Liver (tissue), 9 donors: Measurements from ENCODE around the gene ZMYND12. TPM values are rescaled to one million over a fixed set of nuclear protein-coding genes. Genes with fewer than 3 reads are reported as not detected.

Experiments used
- DNase-seq: peaks from one replicate; pipeline ENCODE4 v3.0.0-alpha.2; 2017; ENCODE audit warnings: low spot score
- H3K27ac ChIP-seq, 2 donors: one replicate each; pipeline ENCODE4 v1.7.0; 2013; ENCODE audit warnings: inconsistent platforms in 2 of 2, low read length in 2 of 2, control low read depth in 1 of 2, low read depth in 1 of 2, mild to moderate bottlenecking in 1 of 2
- H3K27me3 ChIP-seq, 4 donors: one replicate each; pipeline versions ENCODE4 v1.6.1 to v1.7.0; 2013; ENCODE audit warnings: low read length in 3 of 4, inconsistent platforms in 1 of 4, mild to moderate bottlenecking in 1 of 4, moderate library complexity in 1 of 4; ENCODE audit not compliant: control insufficient read depth in 4 of 4, insufficient read depth in 4 of 4
- H3K36me3 ChIP-seq, 4 donors: one replicate each; pipeline versions ENCODE4 v1.6.1 to v1.7.0; 2013; ENCODE audit warnings: low read length in 3 of 4, mild to moderate bottlenecking in 3 of 4, low read depth in 1 of 4, moderate library complexity in 1 of 4; ENCODE audit not compliant: control insufficient read depth in 4 of 4, insufficient read depth in 3 of 4
- H3K4me1 ChIP-seq, 4 donors: one replicate each; pipeline versions ENCODE4 v1.6.1 to v1.7.0; 2013; ENCODE audit warnings: low read length in 3 of 4, mild to moderate bottlenecking in 3 of 4, moderate library complexity in 1 of 4; ENCODE audit not compliant: control insufficient read depth in 4 of 4, insufficient read depth in 4 of 4
- H3K4me3 ChIP-seq, 3 donors: one replicate each; pipeline versions ENCODE4 v1.6.1 to v1.7.0; 2013; ENCODE audit warnings: low read length in 3 of 3, control low read depth in 1 of 3, low read depth in 1 of 3, mild to moderate bottlenecking in 1 of 3
- H3K9ac ChIP-seq, 2 donors: one replicate each; pipeline ENCODE4 v1.7.0; 2013; ENCODE audit warnings: low read length in 2 of 2, mild to moderate bottlenecking in 2 of 2, moderate library complexity in 2 of 2, control low read depth in 1 of 2, low read depth in 1 of 2
- H3K9me3 ChIP-seq, 4 donors: one replicate each; pipeline versions ENCODE4 v1.6.1 to v1.7.0; 2013; ENCODE audit warnings: low read length in 3 of 4; ENCODE audit not compliant: control insufficient read depth in 4 of 4
- EGR1 ChIP-seq, 2 donors: IDR thresholded peaks; 2 replicates each; pipeline ENCODE4 v1.6.1; 2016 to 2018; ENCODE audit warnings: antibody characterized with exemption in 2 of 2, low read depth in 2 of 2
- FOXA1 ChIP-seq: IDR thresholded peaks from 2 replicates; pipeline ENCODE4 v1.6.1; 2016; ENCODE audit warnings: antibody characterized with exemption
- FOXA2 ChIP-seq: IDR thresholded peaks from 2 replicates; pipeline ENCODE4 v1.6.1; 2016; ENCODE audit warnings: antibody characterized with exemption
- GABPA ChIP-seq, 2 donors: IDR thresholded peaks in 1 of 2; conservative IDR thresholded peaks in 1 of 2; 2 replicates each; pipeline ENCODE4 v1.6.1; 2016; ENCODE audit warnings: antibody characterized with exemption in 2 of 2, mild to moderate bottlenecking in 1 of 2, moderate library complexity in 1 of 2
- HNF4A ChIP-seq, 2 donors: conservative IDR thresholded peaks; 2 replicates each; pipeline ENCODE4 v1.6.1; 2016; ENCODE audit warnings: antibody characterized with exemption in 2 of 2, mild to moderate bottlenecking in 2 of 2
- HNF4G ChIP-seq: IDR thresholded peaks from 2 replicates; pipeline ENCODE4 v1.6.1; 2016; ENCODE audit warnings: antibody characterized with exemption
- JUND ChIP-seq, 2 donors: IDR thresholded peaks; 2 replicates each; pipeline ENCODE4 v1.6.1; 2016; ENCODE audit warnings: antibody characterized with exemption in 2 of 2
- NR2F2 ChIP-seq: IDR thresholded peaks from 2 replicates; pipeline ENCODE4 v1.6.1; 2016; ENCODE audit warnings: antibody characterized with exemption
- RAD21 ChIP-seq, 2 donors: IDR thresholded peaks; 2 replicates each; pipeline ENCODE4 v1.6.1; 2016; ENCODE audit warnings: antibody characterized with exemption in 2 of 2, mild to moderate bottlenecking in 2 of 2
- RXRA ChIP-seq, 2 donors: IDR thresholded peaks; 2 replicates each; pipeline ENCODE4 v1.6.1; 2017 to 2018; ENCODE audit warnings: antibody characterized with exemption in 2 of 2, mild to moderate bottlenecking in 1 of 2
- SP1 ChIP-seq: IDR thresholded peaks from 2 replicates; pipeline ENCODE4 v1.6.1; 2018; ENCODE audit warnings: antibody characterized with exemption, mild to moderate bottlenecking
- TAF1 ChIP-seq: conservative IDR thresholded peaks from 2 replicates; pipeline ENCODE4 v1.6.1; 2016; ENCODE audit warnings: antibody characterized with exemption, mild to moderate bottlenecking
- YY1 ChIP-seq: IDR thresholded peaks from 2 replicates; pipeline ENCODE4 v1.6.1; 2016; ENCODE audit warnings: antibody characterized with exemption, mild to moderate bottlenecking
- WGBS: extraction: QIAGEN DNeasy Blood & Tissue Kit; methylation state at CpG from one replicate; pipeline ENCODE4 v1.1.7; 2013; 5-methylcytosine and 5-hydroxymethylcytosine counted together
- polyA plus RNA-seq, 2 donors: library from polyadenylated mRNA; stranded (reverse) in 1 of 2; unstranded in 1 of 2; fragments of 200-250 nt in 1 of 2; fragments of >200 nt in 1 of 2; fragmentation: Nextera tagmentation in 1 of 2; extraction: Ambion mirVana in 1 of 2; gene quantifications; one replicate each; pipeline versions ENCODE4 v1.2.1 to v1.2.3, GENCODE V29; 2013 to 2015
- total RNA-seq, 2 donors: library from RNA; depleted of rRNA; stranded (reverse); fragments of >200 nt; gene quantifications; one replicate each; pipeline ENCODE4 v1.2.3, GENCODE V29; 2014
- TF ChIP-seq, protein P1 (sequence below): fragments of 150-350 bp; IDR thresholded peaks from 2 replicates; pipeline ENCODE4 v1.5.1; 2017; ENCODE audit warnings: improper control_type of control experiment, low read depth, low read length; ENCODE audit not compliant: missing input control
- TF ChIP-seq, protein P2 (sequence below): IDR thresholded peaks from 2 replicates; pipeline ENCODE4 v1.6.1; 2016; ENCODE audit warnings: antibody characterized with exemption
- TF ChIP-seq, protein P3 (sequence below): IDR thresholded peaks from 2 replicates; pipeline ENCODE4 v1.6.1; 2016; ENCODE audit warnings: antibody characterized with exemption
- TF ChIP-seq, protein P4 (sequence below): IDR thresholded peaks from 2 replicates; pipeline ENCODE4 v1.6.1; 2016; ENCODE audit warnings: antibody characterized with exemption, mild to moderate bottlenecking
- donor health status: healthy.
- donor health status: healthy.
- donor health status: healthy.
- donor health status: healthy.
- donor health status: healthy.

ZMYND12 gene
- total and polyA plus RNA-seq, 4 donors = 1.3 to 3.0 (median 2.0) TPM

DNA sequence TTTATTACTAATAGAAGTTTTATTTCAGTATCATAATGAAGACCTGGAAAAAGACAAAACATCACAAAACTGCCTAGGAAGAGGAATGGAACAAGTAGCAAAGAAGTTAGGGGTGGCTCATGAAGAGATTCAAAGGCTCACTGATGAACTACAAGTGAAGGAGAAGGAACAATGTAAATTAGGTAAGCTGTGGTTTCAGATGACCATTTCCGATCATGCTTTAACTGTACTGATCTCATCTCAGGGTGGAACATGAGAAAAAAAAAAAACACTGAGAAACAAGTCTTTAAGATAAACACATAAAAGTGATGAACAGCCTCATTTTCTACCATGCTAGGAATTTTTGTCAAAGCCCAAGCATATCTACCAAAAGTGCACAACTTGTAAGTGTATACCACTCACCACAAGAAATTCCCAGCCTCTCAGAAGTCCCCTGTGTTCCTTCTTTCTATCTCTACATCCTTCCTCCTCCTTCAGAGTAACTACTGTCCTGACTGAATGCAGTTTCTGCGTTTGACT, 26.9 kb upstream of the ZMYND12 start:
- no peak overlapping the region for H3K4me3 ChIP-seq
- H3K4me1 ChIP-seq = no peaks in the 10 kb centered on the region
- 70% methylated on average over 2 of the region's 2 CpGs for WGBS
- H3K27me3 ChIP-seq = no peaks in the 10 kb centered on the region
- H3K9ac ChIP-seq = no peak overlapping the region
- no peak overlapping the region for H3K27ac ChIP-seq
- no peak for TF ChIP-seq EGR1 (IDR thresholded peaks at IDR 0.05; ENCODE audit: low read depth in 2 of 2)
- no peak for TF ChIP-seq GABPA (IDR thresholded peaks at IDR 0.05 in 1 of 2, conservative IDR thresholded peaks at IDR 0.05 in 1 of 2)
- no peak for TF ChIP-seq NR2F2
- TF ChIP-seq RXRA (IDR thresholded peaks at IDR 0.05) = no peak
- TF ChIP-seq HNF4G = no peak
- TF ChIP-seq TAF1 = no peak
- no peak for TF ChIP-seq FOXA2
- H3K9me3 ChIP-seq = no peaks in the 10 kb centered on the region
- peaks cover 0 to 7% (median 0%) of the 10 kb centered on the region in 4 donors for H3K36me3 ChIP-seq
- DNase-seq = no peak

DNA sequence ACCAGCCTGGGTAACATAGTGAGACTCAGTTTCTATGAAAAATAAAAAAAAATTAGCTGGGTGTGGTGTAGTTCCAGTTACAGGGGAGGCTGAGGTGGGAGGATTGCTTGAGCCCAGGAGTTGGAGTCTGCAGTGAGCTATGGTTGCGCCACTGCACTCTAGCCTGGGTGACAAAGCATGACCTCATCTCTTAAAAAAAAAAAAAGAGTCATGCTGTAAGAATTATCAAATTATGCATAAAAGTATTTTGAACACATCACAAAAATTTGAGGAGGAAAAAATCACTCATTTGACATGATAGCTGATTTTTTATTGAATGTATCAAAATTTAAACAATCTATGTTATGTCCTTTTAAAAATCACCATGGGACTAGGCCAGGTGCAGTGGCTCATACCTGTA, 25.1 kb upstream of the ZMYND12 start:
- 100% methylated on average over 1 of the region's 1 CpG for WGBS
- Histone ChIP-seq H3K9me3 (no peaks in the 10 kb centered on the region), H3K36me3 (peaks cover 0 to 7% (median 0%) of the 10 kb centered on the region in 4 donors), H3K4me1 (no peaks in the 10 kb centered on the region), H3K27ac (no peak overlapping the region), H3K9ac (no peak overlapping the region), H3K27me3 (no peaks in the 10 kb centered on the region), H3K4me3 (no peak overlapping the region)
- DNase-seq = no peak
- TF ChIP-seq GABPA (IDR thresholded peaks at IDR 0.05 in 1 of 2, conservative IDR thresholded peaks at IDR 0.05 in 1 of 2) = no peak
- no peak for TF ChIP-seq YY1
- TF ChIP-seq RAD21 (IDR thresholded peaks at IDR 0.05) = no peak
- TF ChIP-seq HNF4G = no peak
- TF ChIP-seq FOXA1 = no peak
- TF ChIP-seq, protein P1, sequence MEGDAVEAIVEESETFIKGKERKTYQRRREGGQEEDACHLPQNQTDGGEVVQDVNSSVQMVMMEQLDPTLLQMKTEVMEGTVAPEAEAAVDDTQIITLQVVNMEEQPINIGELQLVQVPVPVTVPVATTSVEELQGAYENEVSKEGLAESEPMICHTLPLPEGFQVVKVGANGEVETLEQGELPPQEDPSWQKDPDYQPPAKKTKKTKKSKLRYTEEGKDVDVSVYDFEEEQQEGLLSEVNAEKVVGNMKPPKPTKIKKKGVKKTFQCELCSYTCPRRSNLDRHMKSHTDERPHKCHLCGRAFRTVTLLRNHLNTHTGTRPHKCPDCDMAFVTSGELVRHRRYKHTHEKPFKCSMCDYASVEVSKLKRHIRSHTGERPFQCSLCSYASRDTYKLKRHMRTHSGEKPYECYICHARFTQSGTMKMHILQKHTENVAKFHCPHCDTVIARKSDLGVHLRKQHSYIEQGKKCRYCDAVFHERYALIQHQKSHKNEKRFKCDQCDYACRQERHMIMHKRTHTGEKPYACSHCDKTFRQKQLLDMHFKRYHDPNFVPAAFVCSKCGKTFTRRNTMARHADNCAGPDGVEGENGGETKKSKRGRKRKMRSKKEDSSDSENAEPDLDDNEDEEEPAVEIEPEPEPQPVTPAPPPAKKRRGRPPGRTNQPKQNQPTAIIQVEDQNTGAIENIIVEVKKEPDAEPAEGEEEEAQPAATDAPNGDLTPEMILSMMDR = no peak
- TF ChIP-seq RXRA (IDR thresholded peaks at IDR 0.05) = no peak
- TF ChIP-seq, protein P2, sequence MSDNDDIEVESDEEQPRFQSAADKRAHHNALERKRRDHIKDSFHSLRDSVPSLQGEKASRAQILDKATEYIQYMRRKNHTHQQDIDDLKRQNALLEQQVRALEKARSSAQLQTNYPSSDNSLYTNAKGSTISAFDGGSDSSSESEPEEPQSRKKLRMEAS = no peak
- no peak for TF ChIP-seq JUND (IDR thresholded peaks at IDR 0.05)
- TF ChIP-seq SP1 = no peak
- TF ChIP-seq, protein P3, sequence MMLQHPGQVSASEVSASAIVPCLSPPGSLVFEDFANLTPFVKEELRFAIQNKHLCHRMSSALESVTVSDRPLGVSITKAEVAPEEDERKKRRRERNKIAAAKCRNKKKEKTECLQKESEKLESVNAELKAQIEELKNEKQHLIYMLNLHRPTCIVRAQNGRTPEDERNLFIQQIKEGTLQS = no peak
- TF ChIP-seq TAF1 = no peak
- TF ChIP-seq, protein P4, sequence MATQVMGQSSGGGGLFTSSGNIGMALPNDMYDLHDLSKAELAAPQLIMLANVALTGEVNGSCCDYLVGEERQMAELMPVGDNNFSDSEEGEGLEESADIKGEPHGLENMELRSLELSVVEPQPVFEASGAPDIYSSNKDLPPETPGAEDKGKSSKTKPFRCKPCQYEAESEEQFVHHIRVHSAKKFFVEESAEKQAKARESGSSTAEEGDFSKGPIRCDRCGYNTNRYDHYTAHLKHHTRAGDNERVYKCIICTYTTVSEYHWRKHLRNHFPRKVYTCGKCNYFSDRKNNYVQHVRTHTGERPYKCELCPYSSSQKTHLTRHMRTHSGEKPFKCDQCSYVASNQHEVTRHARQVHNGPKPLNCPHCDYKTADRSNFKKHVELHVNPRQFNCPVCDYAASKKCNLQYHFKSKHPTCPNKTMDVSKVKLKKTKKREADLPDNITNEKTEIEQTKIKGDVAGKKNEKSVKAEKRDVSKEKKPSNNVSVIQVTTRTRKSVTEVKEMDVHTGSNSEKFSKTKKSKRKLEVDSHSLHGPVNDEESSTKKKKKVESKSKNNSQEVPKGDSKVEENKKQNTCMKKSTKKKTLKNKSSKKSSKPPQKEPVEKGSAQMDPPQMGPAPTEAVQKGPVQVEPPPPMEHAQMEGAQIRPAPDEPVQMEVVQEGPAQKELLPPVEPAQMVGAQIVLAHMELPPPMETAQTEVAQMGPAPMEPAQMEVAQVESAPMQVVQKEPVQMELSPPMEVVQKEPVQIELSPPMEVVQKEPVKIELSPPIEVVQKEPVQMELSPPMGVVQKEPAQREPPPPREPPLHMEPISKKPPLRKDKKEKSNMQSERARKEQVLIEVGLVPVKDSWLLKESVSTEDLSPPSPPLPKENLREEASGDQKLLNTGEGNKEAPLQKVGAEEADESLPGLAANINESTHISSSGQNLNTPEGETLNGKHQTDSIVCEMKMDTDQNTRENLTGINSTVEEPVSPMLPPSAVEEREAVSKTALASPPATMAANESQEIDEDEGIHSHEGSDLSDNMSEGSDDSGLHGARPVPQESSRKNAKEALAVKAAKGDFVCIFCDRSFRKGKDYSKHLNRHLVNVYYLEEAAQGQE = no peak
- TF ChIP-seq EGR1 (IDR thresholded peaks at IDR 0.05; ENCODE audit: low read depth in 2 of 2) = no peak
- TF ChIP-seq FOXA2 = no peak
- no peak for TF ChIP-seq HNF4A (conservative IDR thresholded peaks at IDR 0.05)
